ENCODE results near the gene MTURN. TPM values are rescaled to one million over a fixed set of nuclear protein-coding genes. Genes with fewer than 3 reads are reported as not detected.
"Not testable (repeated sequence)": the region's sequence is repeated elsewhere in the genome, so short reads cannot be mapped to it uniquely, and the experiment has no call there.

MTURN gene
- total and polyA plus RNA-seq, 2 donors (not counting 3 experiments of a cell fraction or from before 2014, with no cell fraction given): 4.9 to 6.6 TPM

DNA sequence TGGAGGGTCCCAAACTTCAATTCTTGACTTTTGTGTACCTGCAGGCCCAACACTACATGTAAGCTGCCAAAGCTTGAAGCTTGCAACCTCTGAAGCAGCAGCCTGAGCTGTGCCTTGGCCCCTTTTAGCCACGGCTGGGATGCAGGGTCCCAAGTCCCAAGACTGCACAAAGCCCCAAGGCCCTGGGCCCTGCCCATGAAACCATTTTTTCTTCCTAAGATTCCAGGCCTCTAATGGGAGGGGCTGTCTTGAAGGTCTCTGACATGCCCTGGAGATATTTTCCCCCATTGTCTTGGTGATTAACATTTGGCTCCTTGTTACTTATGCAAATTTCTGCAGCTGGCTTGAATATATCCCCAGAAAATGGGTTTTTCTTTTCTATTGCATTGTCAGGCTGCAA lies 52.7 kb downstream of the MTURN start:
- dilution Hi-C loops (cut with MboI; ENCODE audit: extremely low pct_ligation_motif_present, low sequenced_read_pairs): no loop called here
- H3K36me3 ChIP-seq (ENCODE audit: control insufficient read depth in 2 of 2, extremely low read depth in 1 of 2, insufficient read depth in 2 of 2, low read length in 2 of 2): no peaks in the 10 kb centered on the region
- no TSS peak for BruUV-seq (replicated peaks)

DNA sequence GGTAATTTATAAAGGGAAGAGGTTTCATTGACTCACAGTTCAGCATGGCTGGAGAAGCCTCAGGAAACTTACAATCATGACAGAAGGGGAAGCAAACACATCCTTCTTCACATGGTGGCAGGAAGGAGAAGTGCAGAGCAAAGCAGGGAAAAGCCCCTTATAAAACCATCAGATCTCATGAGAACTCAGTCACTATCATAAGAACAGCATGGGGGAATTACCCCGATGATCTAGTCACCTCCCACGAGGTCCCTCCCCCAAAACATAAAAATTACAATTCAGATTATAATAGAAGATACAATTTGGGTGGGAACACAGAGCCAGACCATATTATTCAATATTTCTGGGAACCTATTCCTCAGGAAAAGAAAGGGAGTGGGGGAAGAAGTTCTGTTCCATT lies 53.6 kb downstream of the MTURN start:
- H3K27ac ChIP-seq (ENCODE audit: insufficient read depth, low read depth, low read length); H2AFZ ChIP-seq (ENCODE audit: low read depth, low read length); CTCF ChIA-PET; intact Hi-C loops (cut with micrococcal nuclease); H4K20me1 ChIP-seq (replicated peaks; ENCODE audit: control insufficient read depth, extremely low read depth, insufficient read depth, low read length); H3K9ac ChIP-seq (replicated peaks; ENCODE audit: extremely low read depth, insufficient read depth, low read length); H3K4me1 ChIP-seq (ENCODE audit: control insufficient read depth, extremely low read depth, insufficient read depth, low read length); H3K27me3 ChIP-seq (ENCODE audit: control insufficient read depth in 2 of 2, insufficient read depth in 2 of 2, low read length in 2 of 2); H3K9me3 ChIP-seq (replicated peaks; ENCODE audit: control insufficient read depth, insufficient read depth, low read length); BruUV-seq (replicated peaks); H3K4me2 ChIP-seq (ENCODE audit: insufficient read depth, low read length); DNase-seq (ENCODE audit: low read depth, low spot score); H3K4me3 ChIP-seq (replicated peaks in 1 of 3; ENCODE audit: insufficient read depth in 1 of 3, low read depth in 1 of 3, low read length in 3 of 3); H3K79me2 ChIP-seq (ENCODE audit: control insufficient read depth, insufficient read depth, low read length); FAIRE-seq; H3K36me3 ChIP-seq (ENCODE audit: control insufficient read depth in 2 of 2, extremely low read depth in 1 of 2, insufficient read depth in 2 of 2, low read length in 2 of 2); H3K9me1 ChIP-seq (replicated peaks; ENCODE audit: control insufficient read depth, extremely low read depth, insufficient read depth, low read length); POLR2A ChIA-PET; dilution Hi-C loops (cut with MboI; ENCODE audit: extremely low pct_ligation_motif_present, low sequenced_read_pairs): not testable (repeated sequence)

More for the DNA sequence above, 52.7 kb downstream of the MTURN start:
- CTCF ChIA-PET: no interaction called here
- no peaks in the 10 kb centered on the region for H3K4me1 ChIP-seq (ENCODE audit: control insufficient read depth, extremely low read depth, insufficient read depth, low read length)
- no peaks in the 10 kb centered on the region for H3K27me3 ChIP-seq (ENCODE audit: control insufficient read depth in 2 of 2, insufficient read depth in 2 of 2, low read length in 2 of 2)
- FAIRE-seq (no peak), DNase-seq (ENCODE audit: low read depth, low spot score) (no peak)
- H2AFZ ChIP-seq (ENCODE audit: low read depth, low read length): no peak overlapping the region
- H3K9me1 ChIP-seq (replicated peaks; ENCODE audit: control insufficient read depth, extremely low read depth, insufficient read depth, low read length): no peaks in the 10 kb centered on the region
- H3K27ac ChIP-seq (ENCODE audit: insufficient read depth, low read depth, low read length): no peak overlapping the region
- no peak overlapping the region for H3K9ac ChIP-seq (replicated peaks; ENCODE audit: extremely low read depth, insufficient read depth, low read length)
- POLR2A ChIA-PET: no interaction called here
- no peaks in the 10 kb centered on the region for H3K9me3 ChIP-seq (replicated peaks; ENCODE audit: control insufficient read depth, insufficient read depth, low read length)
- TF ChIP-seq FOS (IDR thresholded peaks at IDR 0.05; ENCODE audit: borderline replicate concordance, insufficient read depth, low read length) (no peak), GATA2 (IDR thresholded peaks at IDR 0.05; ENCODE audit: insufficient read depth, insufficient read length, low read depth, low read length) (no peak), CTCF (IDR thresholded peaks at IDR 0.05; ENCODE audit: extremely low read depth in 1 of 2, insufficient read depth in 1 of 2, low read depth in 1 of 2, low read length in 2 of 2) (no peak), JUN (IDR thresholded peaks at IDR 0.05; ENCODE audit: borderline replicate concordance, insufficient read depth, insufficient read length, low read depth) (no peak), EZH2 (IDR thresholded peaks at IDR 0.05; ENCODE audit: borderline replicate concordance, low read depth, low read length, severe bottlenecking) (no peak), POLR2A (IDR thresholded peaks at IDR 0.05; ENCODE audit: low read depth, low read length) (no peak), MYC (IDR thresholded peaks at IDR 0.05; ENCODE audit: low read depth, low read length) (no peak), POLR2AphosphoS5 (IDR thresholded peaks at IDR 0.05; ENCODE audit: insufficient read depth, low read depth, low read length) (no peak), MAX (IDR thresholded peaks at IDR 0.05; ENCODE audit: insufficient read depth, insufficient read length) (no peak)
- no peaks in the 10 kb centered on the region for H3K79me2 ChIP-seq (ENCODE audit: control insufficient read depth, insufficient read depth, low read length)
- H3K4me3 ChIP-seq (replicated peaks in 1 of 3; ENCODE audit: insufficient read depth in 1 of 3, low read depth in 1 of 3, low read length in 3 of 3): no peak overlapping the region
- H4K20me1 ChIP-seq (replicated peaks; ENCODE audit: control insufficient read depth, extremely low read depth, insufficient read depth, low read length): no peaks in the 10 kb centered on the region
- no peak overlapping the region for H3K4me2 ChIP-seq (ENCODE audit: insufficient read depth, low read length)
- intact Hi-C loops (cut with micrococcal nuclease): no loop called here

All from endothelial cell of umbilical vein (primary cell).